KMS-11 (cell line): ENCODE measurements around the gene FETUB.

Experiments used
- H2AFZ ChIP-seq: fragments of 200-600 bp; sonication (generic); 2 replicates; pipeline ENCODE4 v1.6.1; 2016; ENCODE audit warnings: antibody characterized with exemption, mixed run types, low read depth
- H3K27ac ChIP-seq: fragments of 200-600 bp; sonication (generic); 2 replicates; pipeline ENCODE4 v1.6.1; 2016; ENCODE audit warnings: mild to moderate bottlenecking, mixed run types
- H3K27me3 ChIP-seq: fragments of 200-600 bp; sonication (generic); 2 replicates; pipeline ENCODE4 v1.6.1; 2017; ENCODE audit warnings: mild to moderate bottlenecking, low read depth, mixed run types, moderate library complexity; ENCODE audit not compliant: insufficient read depth
- H3K36me3 ChIP-seq: fragments of 200-600 bp; sonication (generic); 2 replicates; pipeline ENCODE4 v1.6.1; 2017; ENCODE audit warnings: mild to moderate bottlenecking, mixed run types; ENCODE audit not compliant: insufficient read depth
- H3K4me1 ChIP-seq: fragments of 200-600 bp; sonication (generic); 2 replicates; pipeline ENCODE4 v1.6.1; 2016; ENCODE audit warnings: mild to moderate bottlenecking, low read depth, mixed run types; ENCODE audit not compliant: poor library complexity, severe bottlenecking
- H3K4me2 ChIP-seq: fragments of 200-600 bp; sonication (generic); 2 replicates; pipeline ENCODE4 v1.7.0; 2016; ENCODE audit warnings: mild to moderate bottlenecking, mixed run types
- H3K4me3 ChIP-seq: fragments of 200-600 bp; sonication (generic); IDR thresholded peaks from 2 replicates; pipeline ENCODE4 v1.6.1; 2017; ENCODE audit warnings: low read depth, low read length, mixed read lengths; ENCODE audit not compliant: insufficient read depth
- H3K79me2 ChIP-seq: fragments of 200-600 bp; sonication (generic); 2 replicates; pipeline ENCODE4 v1.6.1; 2016; ENCODE audit warnings: low read depth, mixed run types; ENCODE audit not compliant: insufficient read depth
- H3K9ac ChIP-seq: fragments of 200-600 bp; sonication (generic); 2 replicates; pipeline ENCODE4 v1.6.1; 2016; ENCODE audit warnings: mild to moderate bottlenecking, mixed run types
- H4K20me1 ChIP-seq: fragments of 200-600 bp; sonication (generic); 2 replicates; pipeline ENCODE4 v1.6.1; 2016; ENCODE audit warnings: mild to moderate bottlenecking, mixed run types; ENCODE audit not compliant: insufficient read depth
- TF ChIP-seq, protein P1 (sequence below): fragments of 200-600 bp; sonication (generic); conservative IDR thresholded peaks from 2 replicates; pipeline ENCODE4 v1.6.1; 2017; ENCODE audit warnings: low read depth, mild to moderate bottlenecking, antibody characterized with exemption, low read length, moderate library complexity, mixed read lengths

FETUB gene

DNA sequence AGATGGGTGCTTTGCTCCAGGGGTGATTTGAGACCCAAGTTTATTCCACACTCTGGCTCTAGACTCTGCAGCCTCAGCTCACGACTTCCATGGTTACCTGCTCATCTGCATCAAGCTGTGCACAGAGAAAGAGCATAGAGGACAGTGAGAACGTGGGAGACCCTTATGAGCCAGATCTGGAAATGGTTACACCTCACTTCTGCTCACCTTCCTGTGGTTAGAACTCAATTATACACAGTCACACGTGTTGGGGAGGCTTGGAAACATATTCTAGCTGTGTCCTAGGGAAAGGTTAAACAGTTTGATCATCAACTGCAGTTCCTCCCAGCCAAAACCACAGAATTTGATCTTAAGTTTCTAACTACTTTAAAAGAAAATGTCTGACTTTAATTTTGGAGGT is 1.8 kb downstream of the FETUB start:
- H3K4me3 ChIP-seq: no peak overlapping the region
- no peaks in the 10 kb centered on the region for H3K27me3 ChIP-seq
- H3K4me2 ChIP-seq: no peak overlapping the region
- no peak overlapping the region for H2AFZ ChIP-seq
- H3K27ac ChIP-seq: no peak overlapping the region
- TF ChIP-seq, protein P1, sequence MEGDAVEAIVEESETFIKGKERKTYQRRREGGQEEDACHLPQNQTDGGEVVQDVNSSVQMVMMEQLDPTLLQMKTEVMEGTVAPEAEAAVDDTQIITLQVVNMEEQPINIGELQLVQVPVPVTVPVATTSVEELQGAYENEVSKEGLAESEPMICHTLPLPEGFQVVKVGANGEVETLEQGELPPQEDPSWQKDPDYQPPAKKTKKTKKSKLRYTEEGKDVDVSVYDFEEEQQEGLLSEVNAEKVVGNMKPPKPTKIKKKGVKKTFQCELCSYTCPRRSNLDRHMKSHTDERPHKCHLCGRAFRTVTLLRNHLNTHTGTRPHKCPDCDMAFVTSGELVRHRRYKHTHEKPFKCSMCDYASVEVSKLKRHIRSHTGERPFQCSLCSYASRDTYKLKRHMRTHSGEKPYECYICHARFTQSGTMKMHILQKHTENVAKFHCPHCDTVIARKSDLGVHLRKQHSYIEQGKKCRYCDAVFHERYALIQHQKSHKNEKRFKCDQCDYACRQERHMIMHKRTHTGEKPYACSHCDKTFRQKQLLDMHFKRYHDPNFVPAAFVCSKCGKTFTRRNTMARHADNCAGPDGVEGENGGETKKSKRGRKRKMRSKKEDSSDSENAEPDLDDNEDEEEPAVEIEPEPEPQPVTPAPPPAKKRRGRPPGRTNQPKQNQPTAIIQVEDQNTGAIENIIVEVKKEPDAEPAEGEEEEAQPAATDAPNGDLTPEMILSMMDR: no peak
- H3K36me3 ChIP-seq: no peaks in the 10 kb centered on the region
- H3K4me1 ChIP-seq: peaks cover 6% of the 10 kb centered on the region
- H4K20me1 ChIP-seq: no peaks in the 10 kb centered on the region
- H3K9ac ChIP-seq: no peak overlapping the region
- no peaks in the 10 kb centered on the region for H3K79me2 ChIP-seq

DNA sequence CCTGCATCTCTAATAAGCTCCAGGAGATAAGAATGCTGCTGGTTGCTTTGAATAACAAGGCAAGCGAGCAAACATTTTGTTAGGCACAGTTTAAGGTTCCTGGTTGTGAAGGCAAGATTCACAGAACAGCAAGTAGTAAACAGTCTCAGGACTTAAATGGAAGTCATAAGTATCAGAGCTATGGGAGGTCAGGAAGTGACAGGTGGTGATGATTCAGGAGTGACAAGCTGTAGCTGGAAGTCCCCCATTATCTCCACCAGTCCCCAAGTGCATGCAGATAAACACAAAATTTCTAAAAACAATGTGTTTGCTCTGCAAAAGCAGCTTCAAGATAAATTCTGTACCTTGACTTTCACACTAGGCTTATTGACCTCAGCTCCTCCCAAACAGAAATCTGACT is 3.3 kb downstream of the FETUB start:
- Histone ChIP-seq H4K20me1 (no peaks in the 10 kb centered on the region), H3K4me2 (no peak overlapping the region), H3K79me2 (no peaks in the 10 kb centered on the region), H3K4me3 (no peak overlapping the region), H3K9ac (no peak overlapping the region), H3K27ac (no peak overlapping the region), H3K4me1 (peaks cover 10% of the 10 kb centered on the region), H3K36me3 (no peaks in the 10 kb centered on the region), H3K27me3 (no peaks in the 10 kb centered on the region), H2AFZ (no peak overlapping the region)
- TF ChIP-seq, protein P1: no peak

DNA sequence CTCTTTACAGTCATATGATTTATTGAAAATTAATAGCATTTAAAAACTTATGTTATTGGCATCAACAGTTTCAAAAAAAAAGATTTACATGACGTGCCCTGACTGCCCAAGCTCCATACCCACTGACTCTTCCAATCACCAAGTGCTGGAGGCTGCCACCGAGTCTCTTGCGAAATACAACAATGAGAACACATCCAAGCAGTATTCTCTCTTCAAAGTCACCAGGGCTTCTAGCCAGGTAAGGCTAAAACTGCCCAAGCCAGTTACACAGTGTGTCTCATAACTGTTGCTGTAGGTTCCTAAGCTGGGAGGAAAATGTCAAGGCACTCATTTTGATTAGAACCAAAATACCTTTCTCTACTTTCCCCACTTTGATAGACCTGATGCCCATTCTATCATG is 4.5 kb downstream of the FETUB start:
- Histone ChIP-seq H3K4me2 (no peak overlapping the region), H4K20me1 (no peaks in the 10 kb centered on the region), H3K4me1 (peaks cover 10% of the 10 kb centered on the region), H3K79me2 (no peaks in the 10 kb centered on the region), H3K9ac (no peak overlapping the region), H2AFZ (no peak overlapping the region), H3K36me3 (no peaks in the 10 kb centered on the region), H3K4me3 (no peak overlapping the region), H3K27ac (no peak overlapping the region), H3K27me3 (no peaks in the 10 kb centered on the region)
- TF ChIP-seq, protein P1: no peak

DNA sequence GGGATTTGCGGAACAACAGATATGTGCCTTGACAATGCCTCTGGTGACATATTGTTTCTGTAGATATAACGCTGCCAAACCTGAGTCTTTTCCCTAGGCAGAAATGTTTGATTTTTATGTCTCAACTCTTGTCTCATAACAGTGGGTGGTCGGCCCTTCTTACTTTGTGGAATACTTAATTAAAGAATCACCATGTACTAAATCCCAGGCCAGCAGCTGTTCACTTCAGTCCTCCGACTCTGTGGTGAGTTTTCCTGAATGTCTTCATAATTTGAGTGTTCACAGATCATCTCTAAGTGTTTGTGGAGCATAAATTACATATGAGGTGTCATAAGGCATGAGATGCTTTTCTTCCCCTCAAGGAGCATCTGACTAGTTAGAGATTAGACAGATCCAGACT is 5.9 kb downstream of the FETUB start:
- no peaks in the 10 kb centered on the region for H3K27me3 ChIP-seq
- TF ChIP-seq, protein P1: no peak
- no peaks in the 10 kb centered on the region for H4K20me1 ChIP-seq
- no peak overlapping the region for H3K9ac ChIP-seq
- no peaks in the 10 kb centered on the region for H3K36me3 ChIP-seq
- no peak overlapping the region for H3K27ac ChIP-seq
- peaks cover 10% of the 10 kb centered on the region for H3K4me1 ChIP-seq
- no peak overlapping the region for H2AFZ ChIP-seq
- H3K4me2 ChIP-seq: no peak overlapping the region
- H3K4me3 ChIP-seq: no peak overlapping the region
- H3K79me2 ChIP-seq: no peaks in the 10 kb centered on the region
